Ascending aorta (tissue), 2 donors: ENCODE data around the gene RAD51B. TPM values are rescaled to one million over a fixed set of nuclear protein-coding genes. Genes with fewer than 3 reads are reported as not detected.

ENCODE experiments used
- DNase-seq, 2 donors: peaks; one replicate each; pipeline ENCODE4 v3.0.0-alpha.2; 2019; ENCODE audit warnings: low spot score in 2 of 2
- H3K27ac ChIP-seq, 2 donors: fragments of 200-600 bp; sonication (generic); one replicate each; pipeline ENCODE4 v1.5.1; 2016 to 2017; ENCODE audit warnings: mild to moderate bottlenecking in 1 of 2
- H3K27me3 ChIP-seq: fragments of 200-600 bp; sonication (generic); one replicate; pipeline ENCODE4 v1.5.1; 2017
- H3K36me3 ChIP-seq, 2 donors: fragments of 200-600 bp; sonication (generic); one replicate each; pipeline ENCODE4 v1.5.1; 2016
- H3K4me1 ChIP-seq, 2 donors: fragments of 200-600 bp; sonication (generic); one replicate each; pipeline ENCODE4 v1.5.1; 2016 to 2017; ENCODE audit warnings: mild to moderate bottlenecking in 1 of 2
- H3K4me3 ChIP-seq, 2 donors: fragments of 200-600 bp; sonication (generic); one replicate each; pipeline ENCODE4 v1.5.1; 2016 to 2017; ENCODE audit warnings: mild to moderate bottlenecking in 1 of 2
- H3K9me3 ChIP-seq, 2 donors: fragments of 200-600 bp; sonication (generic); one replicate each; pipeline ENCODE4 v1.5.1; 2016
- CTCF ChIP-seq, 3 experiments: fragments of 200-600 bp in 2 of 3; fragments of 450-650 bp in 1 of 3; sonication (generic) in 2 of 3; IDR thresholded peaks; one replicate each; pipeline ENCODE4 v1.5.1; 2016 to 2019; ENCODE audit warnings: antibody characterized with exemption in 3 of 3, mild to moderate bottlenecking in 1 of 3, moderate library complexity in 1 of 3
- intact Hi-C: fragments of 100-400 bp; cut with DNase I; formaldehyde crosslinking; loops from one replicate; pipeline ENCODE4 v1.15.1; 2023
- total RNA-seq: library from RNA; depleted of rRNA; stranded (reverse); fragments of >200 nt; gene quantifications from one replicate; pipeline ENCODE4 v1.1.0, GENCODE V29; 2016

The RAD51B gene
- total RNA-seq, 1 donor from 2014 or later = not detected

GRCh38 chr14:68379510-68380328 is 560.1 kb downstream of the RAD51B start:
- Histone ChIP-seq H3K27me3 (no peaks in the 10 kb centered on the region), H3K4me3 (no peak overlapping the region), H3K9me3 (no peaks in the 10 kb centered on the region), H3K27ac (peak overlapping the region; percentile 47 to 53), H3K4me1 (peaks cover 4 to 40% of the 10 kb centered on the region in 2 donors), H3K36me3 (no peaks in the 10 kb centered on the region)
- no peak for DNase-seq
- intact Hi-C loops = loop anchor here (5.0 kb wide), 1 partner anchor 72 kb away; no protein-coding TSS in a partner anchor
- TF ChIP-seq CTCF (IDR thresholded peaks at IDR 0.05) = no peak

- Histone ChIP-seq H3K4me3 (no peak overlapping the region), H3K27ac (peak overlapping the region; percentile 47 to 53), H3K36me3 (no peaks in the 10 kb centered on the region), H3K4me1 (peaks cover 4 to 40% of the 10 kb centered on the region in 2 donors), H3K9me3 (no peaks in the 10 kb centered on the region), H3K27me3 (no peaks in the 10 kb centered on the region)
- intact Hi-C loops = no loop called here
- no peak for DNase-seq
- no peak for TF ChIP-seq CTCF (IDR thresholded peaks at IDR 0.05)
Measured at GRCh38 chr14:68380329-68380741, 560.8 kb downstream of the RAD51B start.

GRCh38 chr14:68384335-68384734 is 564.8 kb downstream of the RAD51B start:
- Histone ChIP-seq H3K4me1 (peaks cover 4 to 32% of the 10 kb centered on the region in 2 donors), H3K27ac (peak overlapping the region; percentile 77 to 81)

GRCh38 chr14:68384881-68385280 is 565.3 kb downstream of the RAD51B start:
- H3K4me3 ChIP-seq = no peak overlapping the region
- peaks cover 4 to 32% of the 10 kb centered on the region in 2 donors for H3K4me1 ChIP-seq
- H3K27me3 ChIP-seq = no peaks in the 10 kb centered on the region
- H3K9me3 ChIP-seq = no peaks in the 10 kb centered on the region
- H3K36me3 ChIP-seq = no peaks in the 10 kb centered on the region
- no peak for TF ChIP-seq CTCF (IDR thresholded peaks at IDR 0.05)
- DNase-seq = no peak
- peak overlapping the region; percentile 77 to 81 for H3K27ac ChIP-seq
- intact Hi-C loops = no loop called here

More at GRCh38 chr14:68384335-68384734, 564.8 kb downstream of the RAD51B start:
- peak; percentile 44 to 83 for DNase-seq
- TF ChIP-seq CTCF (IDR thresholded peaks at IDR 0.05) = no peak
- no peaks in the 10 kb centered on the region for H3K27me3 ChIP-seq
- H3K36me3 ChIP-seq = no peaks in the 10 kb centered on the region
- intact Hi-C loops = no loop called here
- no peak overlapping the region for H3K4me3 ChIP-seq
- no peaks in the 10 kb centered on the region for H3K9me3 ChIP-seq

- DNase-seq = no peak
- H3K4me1 ChIP-seq = peaks cover 4 to 26% of the 10 kb centered on the region in 2 donors
- no peaks in the 10 kb centered on the region for H3K27me3 ChIP-seq
- no peak overlapping the region for H3K27ac ChIP-seq
- H3K4me3 ChIP-seq = no peak overlapping the region
- intact Hi-C loops = no loop called here
- H3K36me3 ChIP-seq = no peaks in the 10 kb centered on the region
- no peak for TF ChIP-seq CTCF (IDR thresholded peaks at IDR 0.05)
- no peaks in the 10 kb centered on the region for H3K9me3 ChIP-seq
Measured at GRCh38 chr14:68386446-68386845, 566.9 kb downstream of the RAD51B start.
